Bronchial epithelial cell (primary cell): ENCODE measurements around the gene CRYBB1. TPM values are rescaled to one million over a fixed set of nuclear protein-coding genes. Genes with fewer than 3 reads are reported as not detected.

Experiments
- DNase-seq: peaks from one replicate; pipeline ENCODE4 v3.0.0-alpha.2; 2010; ENCODE audit warnings: low read depth
- FAIRE-seq: peaks from 2 replicates; lab custom pipeline; 2011; peaks lifted over from hg19 to GRCh38; lab: Jason Lieb, UNC
- H3K27me3 ChIP-seq: 2 replicates; pipeline ENCODE4 v1.5.1; 2011; ENCODE audit warnings: low read length; ENCODE audit not compliant: control insufficient read depth, insufficient read depth
- H3K36me3 ChIP-seq: 2 replicates; pipeline ENCODE4 v1.5.1; 2011; ENCODE audit warnings: low read length; ENCODE audit not compliant: control insufficient read depth, insufficient read depth
- H3K4me3 ChIP-seq: 2 replicates; pipeline ENCODE4 v1.5.1; 2011; ENCODE audit warnings: mild to moderate bottlenecking, low read depth, low read length, control low read depth
- total RNA-seq: library from RNA; depleted of rRNA; stranded (reverse); fragments of >200 nt; gene quantifications from 2 replicates; pipeline ENCODE4 v1.2.1, GENCODE V29; 2014
- TF ChIP-seq, protein P1 (sequence below): IDR thresholded peaks from 2 replicates; pipeline ENCODE4 v1.5.1; 2011; ENCODE audit warnings: mild to moderate bottlenecking, moderate library complexity, low read length, control low read depth, inconsistent platforms; ENCODE audit not compliant: insufficient read depth, severe bottlenecking

CRYBB1 gene
- total RNA-seq, 1 donor from 2014 or later: not detected

DNA sequence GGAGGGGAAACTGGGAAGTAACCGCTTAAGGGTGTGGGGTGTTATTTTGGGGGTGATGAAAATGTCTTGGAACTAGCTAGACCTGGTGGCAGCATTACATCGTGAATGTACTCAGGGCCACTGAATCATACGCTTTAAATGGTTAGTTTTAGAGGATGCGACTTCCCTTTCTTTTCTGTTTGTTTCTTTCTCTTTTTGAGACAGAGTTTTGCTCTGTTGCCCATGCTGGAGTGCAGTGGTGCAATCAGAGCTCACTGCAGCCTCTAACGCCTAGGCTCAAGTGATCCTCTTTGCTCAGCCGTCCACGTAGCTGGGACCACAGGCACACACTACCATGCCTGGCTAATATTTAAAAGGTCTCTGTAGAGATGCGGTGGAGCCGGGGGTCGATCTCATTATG, 34.0 kb upstream of the CRYBB1 start:
- FAIRE-seq: no peak

DNA sequence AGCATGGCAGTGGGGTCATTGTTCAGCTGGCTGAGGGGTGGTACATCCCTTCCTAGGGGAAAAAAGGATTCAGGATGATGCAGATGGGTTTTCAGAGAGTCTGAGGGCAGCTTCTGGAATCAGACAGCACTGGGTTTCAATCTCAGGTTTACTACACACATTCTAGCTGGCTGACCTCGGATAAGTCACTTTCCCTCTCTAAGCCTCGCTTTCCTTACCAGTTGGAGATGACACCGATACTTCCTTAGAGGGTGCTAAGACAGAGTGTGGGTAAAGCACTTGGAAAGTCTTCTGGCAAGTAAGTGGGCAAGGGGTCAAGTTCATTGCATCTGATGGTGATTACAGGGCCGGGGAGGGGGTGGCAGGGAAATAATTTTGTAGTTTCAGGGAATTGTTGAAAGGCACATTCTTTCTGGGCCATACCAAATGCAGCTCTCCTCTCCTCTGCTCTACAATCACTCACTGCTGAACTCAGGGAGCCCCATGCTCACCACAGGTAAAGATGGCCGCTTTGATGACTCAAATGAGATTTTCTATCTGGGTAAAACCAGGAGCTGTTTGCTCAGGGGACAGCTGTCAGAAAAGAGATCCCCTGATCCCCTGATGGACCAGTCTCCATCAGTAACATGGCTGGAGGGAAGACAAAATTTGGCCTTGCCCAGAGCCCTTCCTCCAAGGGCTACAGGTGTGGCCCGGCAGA, 33.0 kb upstream of the CRYBB1 start:
- Histone ChIP-seq H3K36me3 (no peaks in the 10 kb centered on the region), H3K4me3 (no peak overlapping the region), H3K27me3 (peaks cover 28% of the 10 kb centered on the region)
- DNase-seq: no peak
- TF ChIP-seq, protein P1, sequence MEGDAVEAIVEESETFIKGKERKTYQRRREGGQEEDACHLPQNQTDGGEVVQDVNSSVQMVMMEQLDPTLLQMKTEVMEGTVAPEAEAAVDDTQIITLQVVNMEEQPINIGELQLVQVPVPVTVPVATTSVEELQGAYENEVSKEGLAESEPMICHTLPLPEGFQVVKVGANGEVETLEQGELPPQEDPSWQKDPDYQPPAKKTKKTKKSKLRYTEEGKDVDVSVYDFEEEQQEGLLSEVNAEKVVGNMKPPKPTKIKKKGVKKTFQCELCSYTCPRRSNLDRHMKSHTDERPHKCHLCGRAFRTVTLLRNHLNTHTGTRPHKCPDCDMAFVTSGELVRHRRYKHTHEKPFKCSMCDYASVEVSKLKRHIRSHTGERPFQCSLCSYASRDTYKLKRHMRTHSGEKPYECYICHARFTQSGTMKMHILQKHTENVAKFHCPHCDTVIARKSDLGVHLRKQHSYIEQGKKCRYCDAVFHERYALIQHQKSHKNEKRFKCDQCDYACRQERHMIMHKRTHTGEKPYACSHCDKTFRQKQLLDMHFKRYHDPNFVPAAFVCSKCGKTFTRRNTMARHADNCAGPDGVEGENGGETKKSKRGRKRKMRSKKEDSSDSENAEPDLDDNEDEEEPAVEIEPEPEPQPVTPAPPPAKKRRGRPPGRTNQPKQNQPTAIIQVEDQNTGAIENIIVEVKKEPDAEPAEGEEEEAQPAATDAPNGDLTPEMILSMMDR: no peak
- FAIRE-seq: no peak

More for the DNA sequence above, 34.0 kb upstream of the CRYBB1 start:
- no peak for DNase-seq
- Histone ChIP-seq H3K27me3 (peaks cover 25% of the 10 kb centered on the region), H3K4me3 (no peak overlapping the region), H3K36me3 (no peaks in the 10 kb centered on the region)
- TF ChIP-seq, protein P1: no peak

DNA sequence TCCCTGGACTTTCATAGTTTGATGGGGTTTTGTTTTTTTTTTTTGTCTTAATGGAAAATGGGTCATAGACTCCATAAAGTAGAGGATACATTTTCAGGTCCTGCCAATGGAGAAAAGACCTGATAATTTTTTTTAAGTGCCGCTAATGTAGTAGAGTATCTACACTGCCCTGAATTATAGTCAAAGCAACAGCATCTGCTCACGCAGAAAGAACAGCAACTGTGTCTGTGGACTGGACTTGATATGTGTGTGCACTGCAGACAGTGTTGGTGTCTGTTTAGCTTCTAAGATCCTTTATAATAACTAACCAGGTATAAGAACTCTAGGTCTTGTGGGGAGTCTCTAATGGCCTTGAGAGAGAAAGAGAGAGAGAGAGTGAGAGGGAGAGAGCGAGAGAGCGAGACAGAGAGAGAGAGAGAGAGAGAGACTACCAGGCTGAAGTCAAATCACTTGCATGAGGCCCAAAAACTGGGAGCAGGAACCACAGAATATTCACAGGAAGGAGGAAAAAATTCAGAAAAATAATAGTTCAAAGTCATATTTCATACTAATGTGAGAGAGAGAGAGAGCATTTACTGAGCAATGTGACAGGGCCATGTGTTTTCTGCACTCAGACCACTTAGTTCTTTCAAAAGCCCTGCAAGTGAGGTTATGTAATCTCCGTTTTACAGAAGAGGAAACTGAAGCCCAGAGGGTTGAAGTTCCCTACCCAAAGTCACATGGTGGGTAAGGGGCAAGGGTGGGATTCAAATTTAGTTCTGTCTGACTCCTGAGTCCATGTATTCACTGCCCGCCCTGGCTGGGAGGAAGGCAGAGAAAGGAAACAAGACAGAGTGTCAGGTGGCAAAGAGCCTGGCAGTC, 30.9 kb upstream of the CRYBB1 start:
- H3K36me3 ChIP-seq: no peaks in the 10 kb centered on the region
- TF ChIP-seq, protein P1: no peak
- FAIRE-seq (no peak), DNase-seq (no peak)
- H3K27me3 ChIP-seq: peaks cover 30% of the 10 kb centered on the region
- no peak overlapping the region for H3K4me3 ChIP-seq

DNA sequence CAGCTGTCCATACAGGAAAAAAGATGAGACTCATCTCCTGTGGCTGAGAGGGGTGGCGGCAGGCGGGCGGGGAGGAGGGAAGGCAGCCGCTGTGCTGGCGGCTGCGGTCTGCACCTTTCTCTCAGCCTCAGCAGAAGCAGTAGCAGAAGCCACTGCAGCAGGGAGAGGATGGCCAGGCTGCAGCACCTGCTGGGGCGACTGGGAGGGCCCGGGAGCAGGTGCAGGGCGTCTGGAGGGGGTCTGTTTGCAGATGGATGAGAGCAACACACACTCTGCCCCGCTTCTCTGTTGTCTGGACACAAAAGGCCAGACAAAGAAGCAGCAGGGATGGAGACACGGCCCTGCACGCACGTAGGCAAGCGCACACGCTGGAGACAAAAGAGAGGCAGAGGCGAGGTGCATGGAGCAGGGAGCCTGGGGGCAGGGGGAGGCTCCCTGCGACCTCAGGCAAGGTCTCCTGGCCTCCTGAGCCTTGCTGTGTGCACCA, 30.2 kb upstream of the CRYBB1 start:
- DNase-seq (no peak), FAIRE-seq (no peak)
- Histone ChIP-seq H3K36me3 (no peaks in the 10 kb centered on the region), H3K27me3 (peaks cover 27% of the 10 kb centered on the region), H3K4me3 (no peak overlapping the region)
- TF ChIP-seq, protein P1: no peak

DNA sequence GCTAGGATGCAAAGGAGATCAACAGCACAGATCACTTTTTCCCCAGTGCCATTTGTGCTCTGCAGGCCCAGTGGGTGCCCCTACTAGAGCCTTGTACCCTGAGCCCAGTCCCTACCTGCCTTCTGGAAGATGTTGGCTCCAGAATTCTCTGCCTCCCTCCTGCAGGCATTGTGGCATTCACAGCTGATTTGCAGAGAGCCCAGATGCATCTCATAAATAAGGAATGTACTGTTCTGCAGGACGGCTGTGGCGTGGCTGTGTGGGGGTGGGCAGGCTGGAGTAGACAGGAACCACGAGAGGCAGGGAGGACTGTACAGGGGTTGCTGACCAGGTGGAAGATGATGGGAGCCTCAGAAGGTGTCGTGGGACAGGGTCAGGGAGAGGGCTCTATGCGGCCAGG, 28.3 kb upstream of the CRYBB1 start:
- TF ChIP-seq, protein P1: no peak
- Histone ChIP-seq H3K4me3 (no peak overlapping the region), H3K36me3 (no peaks in the 10 kb centered on the region), H3K27me3 (peaks cover 26% of the 10 kb centered on the region)
- no peak for FAIRE-seq
- no peak for DNase-seq
